H7 (cell line): ENCODE data around the gene ASAP3. TPM values are rescaled to one million over a fixed set of nuclear protein-coding genes. Genes with fewer than 3 reads are reported as not detected.
"Not testable (repeated sequence)": the region's sequence is repeated elsewhere in the genome, so short reads cannot be mapped to it uniquely, and the experiment has no call there.

Source experiments
- DNase-seq: peaks from one replicate; pipeline ENCODE4 v3.0.0; 2012
- H3K27me3 ChIP-seq: 2 replicates; pipeline ENCODE4 v1.6.0; 2011; ENCODE audit warnings: mild to moderate bottlenecking, low read length; ENCODE audit not compliant: control insufficient read depth, insufficient read depth
- H3K36me3 ChIP-seq: replicated peaks from 2 replicates; pipeline ENCODE4 v1.5.1; 2011; ENCODE audit warnings: low read length; ENCODE audit not compliant: control insufficient read depth, insufficient read depth
- H3K4me3 ChIP-seq: 2 replicates; pipeline ENCODE4 v1.5.1; 2011; ENCODE audit warnings: low read depth, mild to moderate bottlenecking, control low read depth, low read length, moderate library complexity; ENCODE audit not compliant: insufficient read depth
- total RNA-seq: library from RNA; depleted of rRNA; stranded (reverse); fragments of >200 nt; shearing (Covaris generic); gene quantifications from 2 replicates; pipeline ENCODE4 v1.2.3, GENCODE V29; 2014

The ASAP3 gene
- total RNA-seq, 1 experiment from 2014 or later = 107 TPM

DNA sequence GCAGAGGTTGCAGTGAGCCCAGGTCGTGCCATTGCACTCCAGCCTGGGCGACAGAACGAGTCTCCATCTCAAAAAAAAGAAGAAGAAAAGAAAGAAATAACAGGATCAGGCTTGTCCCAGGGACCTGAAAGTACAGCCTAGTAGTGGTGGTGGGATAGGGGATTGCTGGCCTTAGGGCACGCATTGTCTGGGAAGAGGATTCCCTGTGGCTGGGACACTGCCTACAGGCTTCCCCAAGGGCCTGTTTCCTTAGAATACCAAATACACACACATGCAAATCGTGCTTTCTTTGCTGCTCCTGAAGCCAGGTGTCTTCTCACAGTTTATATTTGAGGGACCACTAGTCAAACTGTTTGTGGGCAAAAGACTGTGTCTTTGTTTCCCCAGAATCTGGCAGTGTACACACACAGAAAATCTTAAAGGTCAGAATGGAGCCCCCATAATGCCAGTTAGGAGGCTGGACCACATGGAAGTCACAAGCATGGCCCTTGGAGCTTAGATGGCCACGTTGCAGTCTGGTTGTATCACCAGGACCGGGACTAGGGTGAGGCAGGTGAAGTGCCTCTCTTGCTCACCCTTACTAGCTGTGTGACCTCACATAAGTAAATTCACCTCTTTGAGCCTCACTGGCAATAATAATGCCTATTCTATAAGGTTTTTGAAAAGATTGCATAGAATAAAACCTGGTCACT lies 12.7 kb upstream of the ASAP3 start:
- DNase-seq = no peak
- Histone ChIP-seq H3K4me3 (no peak overlapping the region), H3K36me3 (no peaks in the 10 kb centered on the region), H3K27me3 (no peaks in the 10 kb centered on the region)

DNA sequence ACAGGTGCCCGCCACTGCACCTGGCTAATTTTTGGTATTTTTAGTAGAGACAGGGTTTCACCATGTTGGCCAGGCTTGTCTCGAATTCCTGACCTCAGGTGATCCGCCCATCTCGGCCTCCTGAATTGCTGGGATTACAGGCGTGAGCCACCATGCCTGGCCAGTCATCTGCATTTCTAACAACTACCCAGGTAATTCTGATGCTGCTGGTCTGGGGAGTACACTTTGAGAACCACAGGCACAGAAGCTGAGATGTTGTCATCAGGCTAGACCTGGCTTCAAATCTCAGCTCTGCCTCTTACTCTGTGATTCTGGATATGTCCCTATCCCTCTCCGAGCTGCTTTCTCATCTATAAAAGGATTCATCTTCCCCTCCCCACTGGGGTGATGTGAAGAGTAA lies 10.9 kb upstream of the ASAP3 start:
- H3K27me3 ChIP-seq, H3K36me3 ChIP-seq, H3K4me3 ChIP-seq, DNase-seq: not testable (repeated sequence)

GRCh38 chr1:23492776-23493175 lies 8.8 kb upstream of the ASAP3 start:
- H3K36me3 ChIP-seq, H3K4me3 ChIP-seq, DNase-seq, H3K27me3 ChIP-seq: not testable (repeated sequence)

GRCh38 chr1:23492132-23492720 lies 8.2 kb upstream of the ASAP3 start:
- Histone ChIP-seq H3K27me3 (no peaks in the 10 kb centered on the region; the same call in 1 of the 2 replicates), H3K36me3 (no peaks in the 10 kb centered on the region), H3K4me3 (no peak overlapping the region)
- no peak for DNase-seq

DNA sequence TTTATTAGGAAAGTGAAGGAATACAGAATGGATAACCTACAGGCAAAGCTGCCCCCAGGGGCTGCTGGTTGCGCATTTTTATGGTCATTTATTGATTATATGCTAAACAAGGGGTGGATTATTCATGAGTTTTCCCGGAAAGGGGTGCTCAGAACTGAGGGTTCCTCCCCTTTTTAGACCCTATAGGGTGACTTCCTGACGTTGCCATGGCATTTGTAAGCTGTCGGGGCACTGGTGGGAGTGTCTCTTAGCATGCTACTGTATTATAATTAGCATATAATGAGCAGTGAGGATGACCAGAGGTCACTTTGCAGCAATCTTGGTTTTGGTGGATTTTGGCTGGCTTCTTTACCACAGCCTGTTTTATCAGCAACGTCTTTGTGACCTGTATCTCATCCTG lies 5.9 kb upstream of the ASAP3 start:
- Histone ChIP-seq H3K4me3 (no peak overlapping the region), H3K27me3 (peaks cover 6% of the 10 kb centered on the region), H3K36me3 (no peaks in the 10 kb centered on the region)
- DNase-seq = no peak

- DNase-seq = no peak
- Histone ChIP-seq H3K36me3 (no peaks in the 10 kb centered on the region), H3K4me3 (peak overlapping the region; percentile 88), H3K27me3 (peaks cover 9% of the 10 kb centered on the region)
Measured at GRCh38 chr1:23485002-23485332, 988 bp upstream of the ASAP3 start.

GRCh38 chr1:23484253-23485001 lies 448 bp upstream of the ASAP3 start:
- peak overlapping the region; percentile 88 for H3K4me3 ChIP-seq
- peaks cover 9% of the 10 kb centered on the region for H3K27me3 ChIP-seq
- peak; percentile 100 for DNase-seq
- no peaks in the 10 kb centered on the region for H3K36me3 ChIP-seq

- no peak overlapping the region for H3K4me3 ChIP-seq
- no peak for DNase-seq
- H3K36me3 ChIP-seq = no peaks in the 10 kb centered on the region
- peaks cover 9% of the 10 kb centered on the region for H3K27me3 ChIP-seq
Measured at GRCh38 chr1:23481904-23482303, 2.1 kb downstream of the ASAP3 start.

- Histone ChIP-seq H3K36me3 (no peaks in the 10 kb centered on the region), H3K4me3 (no peak overlapping the region), H3K27me3 (peaks cover 9% of the 10 kb centered on the region)
- no peak for DNase-seq
Measured at GRCh38 chr1:23481026-23481597, 2.9 kb downstream of the ASAP3 start.

GRCh38 chr1:23480187-23481025 lies 3.6 kb downstream of the ASAP3 start:
- Histone ChIP-seq H3K4me3 (no peak overlapping the region), H3K36me3 (no peaks in the 10 kb centered on the region), H3K27me3 (peaks cover 6% of the 10 kb centered on the region)
- DNase-seq = no peak

GRCh38 chr1:23479666-23479941 lies 4.4 kb downstream of the ASAP3 start:
- peaks cover 2% of the 10 kb centered on the region; the same call in 1 of the 2 replicates for H3K27me3 ChIP-seq
- no peak overlapping the region for H3K4me3 ChIP-seq
- no peak for DNase-seq
- no peaks in the 10 kb centered on the region for H3K36me3 ChIP-seq

GRCh38 chr1:23478896-23479665 lies 4.9 kb downstream of the ASAP3 start:
- Histone ChIP-seq H3K4me3 (no peak overlapping the region), H3K27me3 (peaks cover 2% of the 10 kb centered on the region; the same call in 1 of the 2 replicates), H3K36me3 (no peaks in the 10 kb centered on the region)
- DNase-seq = no peak

- Histone ChIP-seq H3K4me3 (no peak overlapping the region), H3K36me3 (no peaks in the 10 kb centered on the region), H3K27me3 (no peaks in the 10 kb centered on the region; the same call in 1 of the 2 replicates)
- DNase-seq = peak; percentile 5
Measured at GRCh38 chr1:23477359-23478144, 6.4 kb downstream of the ASAP3 start.
